Measurements from ENCODE around the gene ARID2.

The ARID2 gene

GRCh38 chr12:45732250-45732649, 2.7 kb downstream of the ARID2 start:
- TF ChIP-seq, protein P1, sequence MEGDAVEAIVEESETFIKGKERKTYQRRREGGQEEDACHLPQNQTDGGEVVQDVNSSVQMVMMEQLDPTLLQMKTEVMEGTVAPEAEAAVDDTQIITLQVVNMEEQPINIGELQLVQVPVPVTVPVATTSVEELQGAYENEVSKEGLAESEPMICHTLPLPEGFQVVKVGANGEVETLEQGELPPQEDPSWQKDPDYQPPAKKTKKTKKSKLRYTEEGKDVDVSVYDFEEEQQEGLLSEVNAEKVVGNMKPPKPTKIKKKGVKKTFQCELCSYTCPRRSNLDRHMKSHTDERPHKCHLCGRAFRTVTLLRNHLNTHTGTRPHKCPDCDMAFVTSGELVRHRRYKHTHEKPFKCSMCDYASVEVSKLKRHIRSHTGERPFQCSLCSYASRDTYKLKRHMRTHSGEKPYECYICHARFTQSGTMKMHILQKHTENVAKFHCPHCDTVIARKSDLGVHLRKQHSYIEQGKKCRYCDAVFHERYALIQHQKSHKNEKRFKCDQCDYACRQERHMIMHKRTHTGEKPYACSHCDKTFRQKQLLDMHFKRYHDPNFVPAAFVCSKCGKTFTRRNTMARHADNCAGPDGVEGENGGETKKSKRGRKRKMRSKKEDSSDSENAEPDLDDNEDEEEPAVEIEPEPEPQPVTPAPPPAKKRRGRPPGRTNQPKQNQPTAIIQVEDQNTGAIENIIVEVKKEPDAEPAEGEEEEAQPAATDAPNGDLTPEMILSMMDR (IDR thresholded peaks at IDR 0.05; ENCODE audit: control insufficient read depth, extremely low read depth, insufficient read depth): no peak
- peak overlapping the region; percentile 98 for H3K4me3 ChIP-seq (ENCODE audit: low read depth, low read length)
- DNase-seq (ENCODE audit: low read depth): no peak

DNA sequence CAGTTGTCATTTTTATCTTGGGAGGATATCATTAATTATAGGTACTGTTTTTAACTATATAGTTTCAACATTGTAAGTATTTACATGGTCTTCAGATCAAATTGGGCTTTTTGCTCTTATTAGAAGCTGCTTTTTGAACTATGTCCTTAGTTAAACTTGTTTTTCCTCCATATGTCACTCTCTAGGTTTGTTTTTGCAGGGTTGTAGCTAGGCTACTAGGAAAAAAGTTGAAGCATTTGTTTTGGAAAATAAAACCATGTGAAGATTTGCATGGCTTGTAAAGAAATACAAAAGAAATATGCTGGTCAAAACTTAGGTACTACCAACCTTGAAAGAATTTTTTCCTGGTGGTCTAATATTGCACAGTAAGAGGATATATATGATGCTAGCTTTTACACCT, 3.4 kb downstream of the ARID2 start:
- DNase-seq (ENCODE audit: low read depth): no peak
- H3K4me3 ChIP-seq (ENCODE audit: low read depth, low read length): peak overlapping the region; percentile 98

DNA sequence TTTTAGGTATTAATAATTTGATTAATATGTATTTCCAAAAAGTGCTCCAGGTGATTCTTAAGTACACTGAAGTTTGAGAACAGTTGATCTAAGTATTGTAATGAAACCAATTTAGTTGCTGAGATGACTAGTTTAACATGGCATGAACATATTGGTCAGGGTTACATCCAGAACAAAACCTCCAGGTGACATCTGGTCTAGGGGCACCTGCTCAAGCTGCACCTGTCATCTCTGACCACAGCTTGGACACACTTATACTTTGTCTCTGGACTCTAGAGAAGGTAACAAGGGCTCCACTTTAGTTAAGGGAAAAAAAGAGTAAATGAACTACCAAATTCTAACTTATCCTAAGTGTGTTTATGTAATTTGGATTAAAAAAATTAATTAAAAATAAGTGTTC, 8.1 kb downstream of the ARID2 start:
- no peak for DNase-seq (ENCODE audit: low read depth)
- TF ChIP-seq, protein P1 (IDR thresholded peaks at IDR 0.05; ENCODE audit: control insufficient read depth, extremely low read depth, insufficient read depth): no peak
- no peak overlapping the region for H3K4me3 ChIP-seq (ENCODE audit: low read depth, low read length)

More for the DNA sequence above, 3.4 kb downstream of the ARID2 start:
- TF ChIP-seq, protein P1 (IDR thresholded peaks at IDR 0.05; ENCODE audit: control insufficient read depth, extremely low read depth, insufficient read depth): no peak

DNA sequence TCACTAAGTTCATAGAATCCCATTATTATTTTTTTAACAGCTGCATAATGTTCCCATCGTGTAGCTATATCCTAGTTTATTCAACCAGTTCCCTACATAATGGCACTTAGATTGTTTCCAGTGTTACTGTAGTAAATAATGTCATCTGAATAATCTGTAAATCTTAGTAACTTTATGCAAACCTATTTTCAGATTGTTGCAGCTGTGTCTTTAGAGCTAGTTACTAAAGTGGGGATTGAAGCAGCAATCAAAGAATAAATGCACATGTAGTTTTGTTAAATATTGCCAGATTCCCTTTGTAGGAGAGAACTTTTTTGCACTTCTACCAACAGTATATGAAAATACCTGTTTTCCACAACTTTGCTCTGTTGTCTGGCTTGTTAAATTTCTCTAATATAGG, 13.1 kb downstream of the ARID2 start:
- no peak overlapping the region for H3K4me3 ChIP-seq (ENCODE audit: low read depth, low read length)
- TF ChIP-seq, protein P1 (IDR thresholded peaks at IDR 0.05; ENCODE audit: control insufficient read depth, extremely low read depth, insufficient read depth): no peak
- no peak for DNase-seq (ENCODE audit: low read depth)

DNA sequence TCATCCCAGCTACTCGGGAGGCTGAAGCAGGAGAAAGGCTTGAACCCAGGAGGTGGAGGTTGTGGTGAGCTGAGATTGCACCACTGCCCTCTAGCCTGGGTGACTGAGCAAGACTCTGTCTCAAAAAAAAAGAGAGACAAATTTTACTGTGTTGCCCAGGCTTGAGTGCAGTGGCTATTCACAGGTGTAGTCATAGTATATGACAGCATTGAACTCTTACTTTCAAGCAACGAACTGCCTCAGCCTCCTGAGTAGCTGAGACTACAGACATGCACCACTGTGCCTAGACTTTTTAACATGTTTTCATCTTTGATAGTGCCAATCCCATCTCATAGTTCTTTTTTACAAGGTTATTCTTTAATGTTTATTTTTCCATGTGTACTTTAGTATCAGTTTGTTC, 13.7 kb downstream of the ARID2 start:
- 0 out of 2 replicates have a peak overlapping the region, but pooled peaks have one; percentile 12 for H3K4me3 ChIP-seq (ENCODE audit: low read depth, low read length)
- TF ChIP-seq, protein P1 (IDR thresholded peaks at IDR 0.05; ENCODE audit: control insufficient read depth, extremely low read depth, insufficient read depth): 0 out of 2 replicates have a peak, but pooled peaks have one; percentile 4
- no peak for DNase-seq (ENCODE audit: low read depth)

DNA sequence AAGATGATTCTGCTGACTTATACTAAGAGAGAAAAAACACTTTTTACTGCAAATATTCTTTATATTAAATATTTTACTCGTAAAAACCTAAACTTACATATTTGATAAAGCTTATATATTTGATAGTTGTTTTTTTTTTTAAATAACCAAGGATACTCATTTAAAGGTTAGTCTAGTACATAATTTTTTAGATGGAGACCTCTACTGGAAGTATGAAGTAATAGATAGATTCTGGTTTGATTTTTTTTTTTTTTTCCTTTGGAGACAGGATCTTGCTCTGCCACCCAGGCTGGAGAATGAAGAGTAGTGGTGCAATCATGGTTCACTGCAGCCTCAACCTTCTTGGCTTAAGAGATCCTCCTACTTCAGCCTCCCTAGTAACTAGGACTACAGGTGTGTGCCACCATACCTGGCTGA, 16.4 kb downstream of the ARID2 start:
- DNase-seq (ENCODE audit: low read depth): no peak
- TF ChIP-seq, protein P1 (IDR thresholded peaks at IDR 0.05; ENCODE audit: control insufficient read depth, extremely low read depth, insufficient read depth): 0 out of 2 replicates have a peak, but pooled peaks have one; percentile 1
- no peak overlapping the region for H3K4me3 ChIP-seq (ENCODE audit: low read depth, low read length)

GRCh38 chr12:45756666-45757065, 27.2 kb downstream of the ARID2 start:
- H3K4me3 ChIP-seq (ENCODE audit: low read depth, low read length): no peak overlapping the region
- TF ChIP-seq, protein P1 (IDR thresholded peaks at IDR 0.05; ENCODE audit: control insufficient read depth, extremely low read depth, insufficient read depth): no peak
- no peak for DNase-seq (ENCODE audit: low read depth)
